Putamen (tissue), 1 donor: ENCODE results near the gene CLCA2.

ENCODE experiments used
- DNase-seq: peaks from one replicate; pipeline ENCODE4 v3.0.0-alpha.2; 2016; ENCODE audit warnings: low spot score

Gene CLCA2

GRCh38 chr1:86430376-86430775 is 6.4 kb downstream of the CLCA2 start:
- DNase-seq: no peak

- no peak for DNase-seq
Observed at GRCh38 chr1:86434059-86434458, 10.1 kb downstream of the CLCA2 start.

- no peak for DNase-seq
Observed at GRCh38 chr1:86435327-86435726, 11.4 kb downstream of the CLCA2 start.

GRCh38 chr1:86436041-86436440 is 12.1 kb downstream of the CLCA2 start:
- no peak for DNase-seq

GRCh38 chr1:86441581-86441980 is 17.6 kb downstream of the CLCA2 start:
- no peak for DNase-seq

- DNase-seq: no peak
Observed at GRCh38 chr1:86441997-86442396, 18.0 kb downstream of the CLCA2 start.

- no peak for DNase-seq
Observed at GRCh38 chr1:86445919-86446318, 21.9 kb downstream of the CLCA2 start.

- DNase-seq: peak; percentile 79
Observed at GRCh38 chr1:86447198-86447790, 23.3 kb downstream of the CLCA2 start.

GRCh38 chr1:86448670-86449069 is 24.7 kb downstream of the CLCA2 start:
- DNase-seq: no peak

GRCh38 chr1:86449103-86449502 is 25.1 kb downstream of the CLCA2 start:
- no peak for DNase-seq

- no peak for DNase-seq
Observed at GRCh38 chr1:86450847-86451246, 26.9 kb downstream of the CLCA2 start.

- no peak for DNase-seq
Observed at GRCh38 chr1:86453664-86454063, 29.7 kb downstream of the CLCA2 start.

GRCh38 chr1:86455073-86455472 is 31.1 kb downstream of the CLCA2 start:
- DNase-seq: no peak

- DNase-seq: no peak
Observed at GRCh38 chr1:86460998-86461397, 37.0 kb downstream of the CLCA2 start.

- DNase-seq: no peak
Observed at GRCh38 chr1:86461482-86461881, 37.5 kb downstream of the CLCA2 start.

GRCh38 chr1:86464819-86465218 is 40.8 kb downstream of the CLCA2 start:
- no peak for DNase-seq

GRCh38 chr1:86466109-86466844 is 42.3 kb downstream of the CLCA2 start:
- DNase-seq: no peak

GRCh38 chr1:86466986-86467385 is 43.0 kb downstream of the CLCA2 start:
- no peak for DNase-seq

- no peak for DNase-seq
Observed at GRCh38 chr1:86468501-86468977, 44.6 kb downstream of the CLCA2 start, which contains the start of gene CLCA1. Gene CLCA1, plus strand, starts transcription at chr1:86468927. Its CDS starts 45 bp downstream, at chr1:86468972.

- no peak for DNase-seq
Observed at GRCh38 chr1:86470859-86471258, 46.9 kb downstream of the CLCA2 start.

- DNase-seq: no peak
Observed at GRCh38 chr1:86471291-86471690, 47.3 kb downstream of the CLCA2 start.

- DNase-seq: no peak
Observed at GRCh38 chr1:86472152-86472551, 48.2 kb downstream of the CLCA2 start.

- DNase-seq: no peak
Observed at GRCh38 chr1:86472767-86473166, 48.8 kb downstream of the CLCA2 start.

GRCh38 chr1:86477256-86477655 is 53.3 kb downstream of the CLCA2 start:
- DNase-seq: no peak
